22Rv1 (cell line): ENCODE data around the gene CCDC15.

Source experiments
- CTCF ChIP-seq: fragments of 450-650 bp; IDR thresholded peaks from 2 replicates; pipeline ENCODE4 v1.5.1; 2017; ENCODE audit warnings: mild to moderate bottlenecking
- ZFX ChIP-seq: fragments of 450-650 bp; IDR thresholded peaks from 2 replicates; pipeline ENCODE4 v1.6.1; 2017; ENCODE audit warnings: antibody characterized with exemption, borderline replicate concordance

GRCh38 chr11:125086633-125087296 is 132.8 kb downstream of the CCDC15 start:
- TF ChIP-seq CTCF (no peak), ZFX (no peak)
